Cortex of kidney (tissue), 1 donor: ENCODE data around the gene DGKB.
"Not testable (repeated sequence)": the region's sequence is repeated elsewhere in the genome, so short reads cannot be mapped to it uniquely, and the experiment has no call there.

Experiments used
- DNase-seq: peaks from one replicate; lab custom pipeline; 2025; lab: John Stamatoyannopoulos, UW

DGKB gene

GRCh38 chr7:14289957-14290356 is 612.6 kb downstream of the DGKB start:
- DNase-seq, result no peak

- no peak for DNase-seq
Measured at GRCh38 chr7:14288701-14289100, 613.9 kb downstream of the DGKB start.

- DNase-seq, result no peak
Measured at GRCh38 chr7:14287398-14287797, 615.2 kb downstream of the DGKB start.

- no peak for DNase-seq
Measured at GRCh38 chr7:14286036-14286435, 616.5 kb downstream of the DGKB start.

- DNase-seq, result not testable (repeated sequence)
Measured at GRCh38 chr7:14279065-14279871, 623.3 kb downstream of the DGKB start.

GRCh38 chr7:14275356-14275755 is 627.2 kb downstream of the DGKB start:
- no peak for DNase-seq

- no peak for DNase-seq
Measured at GRCh38 chr7:14271441-14271840, 631.1 kb downstream of the DGKB start.

- DNase-seq, result no peak
Measured at GRCh38 chr7:14270099-14270498, 632.5 kb downstream of the DGKB start.

GRCh38 chr7:14260011-14260410 is 642.5 kb downstream of the DGKB start:
- no peak for DNase-seq

- no peak for DNase-seq
Measured at GRCh38 chr7:14258861-14259260, 643.7 kb downstream of the DGKB start.

GRCh38 chr7:14258441-14258840 is 644.1 kb downstream of the DGKB start:
- DNase-seq, result no peak

- no peak for DNase-seq
Measured at GRCh38 chr7:14252458-14252857, 650.1 kb downstream of the DGKB start.

GRCh38 chr7:14242175-14242574 is 660.4 kb downstream of the DGKB start:
- DNase-seq, result no peak

- no peak for DNase-seq
Measured at GRCh38 chr7:14236834-14237233, 665.7 kb downstream of the DGKB start.

- DNase-seq, result no peak
Measured at GRCh38 chr7:14235056-14235455, 667.5 kb downstream of the DGKB start.

GRCh38 chr7:14233868-14234369 is 668.6 kb downstream of the DGKB start:
- DNase-seq, result no peak

GRCh38 chr7:14233076-14233867 is 669.3 kb downstream of the DGKB start:
- DNase-seq, result no peak

- DNase-seq, result no peak
Measured at GRCh38 chr7:14229047-14229446, 673.5 kb downstream of the DGKB start.

- no peak for DNase-seq
Measured at GRCh38 chr7:14228341-14228740, 674.2 kb downstream of the DGKB start.

GRCh38 chr7:14226126-14226525 is 676.4 kb downstream of the DGKB start:
- DNase-seq, result no peak

- DNase-seq, result no peak
Measured at GRCh38 chr7:14219125-14219524, 683.4 kb downstream of the DGKB start.

GRCh38 chr7:14218338-14218737 is 684.2 kb downstream of the DGKB start:
- no peak for DNase-seq

- DNase-seq, result no peak
Measured at GRCh38 chr7:14209896-14210484, 692.6 kb downstream of the DGKB start.
